Suprapubic skin (tissue), 4 donors: Measurements from ENCODE around the gene SPDYC. TPM values are rescaled to one million over a fixed set of nuclear protein-coding genes. Genes with fewer than 3 reads are reported as not detected.

Experiments
- DNase-seq, 2 donors: peaks; one replicate each; pipeline ENCODE4 v3.0.0-alpha.2; 2019; ENCODE audit warnings: low spot score in 2 of 2
- H3K27ac ChIP-seq: fragments of 200-600 bp; sonication (generic); one replicate; pipeline ENCODE4 v1.5.1; 2019
- H3K27me3 ChIP-seq: fragments of 200-600 bp; sonication (generic); one replicate; pipeline ENCODE4 v1.5.1; 2019
- H3K36me3 ChIP-seq: fragments of 200-600 bp; sonication (generic); one replicate; pipeline ENCODE4 v1.5.1; 2019
- H3K4me1 ChIP-seq: fragments of 200-600 bp; sonication (generic); one replicate; pipeline ENCODE4 v1.5.1; 2019
- H3K4me3 ChIP-seq: fragments of 200-600 bp; sonication (generic); one replicate; pipeline ENCODE4 v1.5.1; 2019; ENCODE audit warnings: mild to moderate bottlenecking
- H3K9me3 ChIP-seq: fragments of 200-600 bp; sonication (generic); one replicate; pipeline ENCODE4 v1.5.1; 2019
- CTCF ChIP-seq, 2 donors: fragments of 200-600 bp in 1 of 2; fragments of 450-650 bp in 1 of 2; sonication (generic) in 1 of 2; IDR thresholded peaks; one replicate each; pipeline ENCODE4 v1.5.1; 2016 to 2019; ENCODE audit warnings: antibody characterized with exemption in 2 of 2, mild to moderate bottlenecking in 1 of 2, moderate library complexity in 1 of 2
- EP300 ChIP-seq: sonication (generic); formaldehyde crosslinking; IDR thresholded peaks from one replicate; pipeline ENCODE4 v1.6.1; 2017; ENCODE audit warnings: antibody characterized with exemption
- POLR2A ChIP-seq, 2 donors: fragments of 450-650 bp; IDR thresholded peaks; one replicate each; pipeline ENCODE4 v1.6.1; 2017; ENCODE audit warnings: antibody characterized with exemption in 2 of 2, mild to moderate bottlenecking in 2 of 2, moderate library complexity in 2 of 2
- POLR2AphosphoS5 ChIP-seq, 3 donors: sonication (generic); formaldehyde crosslinking; IDR thresholded peaks; one replicate each; pipeline ENCODE4 v1.6.1; 2017; ENCODE audit warnings: antibody characterized with exemption in 3 of 3
- WGBS: methylation state at CpG from one replicate; pipeline ENCODE4 v1.1.5; 2018; 5-methylcytosine and 5-hydroxymethylcytosine counted together
- total RNA-seq, 4 donors: library from RNA; depleted of rRNA; stranded (reverse); fragments of >200 nt; gene quantifications; one replicate each; pipeline ENCODE4 v1.1.0, GENCODE V29; 2016

SPDYC gene
- total RNA-seq, 4 donors from 2014 or later, result not detected

GRCh38 chr11:65129649-65130441 lies 40.2 kb upstream of the SPDYC start:
- H3K36me3 ChIP-seq, result peaks cover 77% of the 10 kb centered on the region
- DNase-seq, result peak; percentile 57 to 72
- H3K27me3 ChIP-seq, result no peaks in the 10 kb centered on the region
- TF ChIP-seq CTCF (IDR thresholded peaks at IDR 0.05) (no peak), EP300 (no peak), POLR2A (IDR thresholded peaks at IDR 0.05) (no peak), POLR2AphosphoS5 (IDR thresholded peaks at IDR 0.05) (no peak)
- 83% methylated on average over 12 of the region's 13 CpGs for WGBS
- no peak overlapping the region for H3K27ac ChIP-seq
- H3K4me3 ChIP-seq, result no peak overlapping the region
- no peaks in the 10 kb centered on the region for H3K9me3 ChIP-seq
- H3K4me1 ChIP-seq, result peaks cover 22% of the 10 kb centered on the region

- WGBS, result 94% methylated on average over 9 of the region's 19 CpGs
- Histone ChIP-seq H3K4me3 (no peak overlapping the region), H3K9me3 (no peaks in the 10 kb centered on the region), H3K27ac (no peak overlapping the region), H3K36me3 (peaks cover 67% of the 10 kb centered on the region), H3K27me3 (no peaks in the 10 kb centered on the region), H3K4me1 (peaks cover 29% of the 10 kb centered on the region)
- DNase-seq, result peak in 1 of 2 donors; percentile 60
- TF ChIP-seq EP300, result no peak
- TF ChIP-seq CTCF (IDR thresholded peaks at IDR 0.05), result no peak
- no peak for TF ChIP-seq POLR2A (IDR thresholded peaks at IDR 0.05)
- no peak for TF ChIP-seq POLR2AphosphoS5 (IDR thresholded peaks at IDR 0.05)
Measured at GRCh38 chr11:65130631-65131416, 39.2 kb upstream of the SPDYC start.

GRCh38 chr11:65131417-65131776 lies 38.6 kb upstream of the SPDYC start:
- no peak overlapping the region for H3K4me3 ChIP-seq
- H3K36me3 ChIP-seq, result peaks cover 61% of the 10 kb centered on the region
- no peak for DNase-seq
- TF ChIP-seq POLR2AphosphoS5 (IDR thresholded peaks at IDR 0.05) (no peak), POLR2A (IDR thresholded peaks at IDR 0.05) (no peak), CTCF (IDR thresholded peaks at IDR 0.05) (no peak), EP300 (no peak)
- no peak overlapping the region for H3K27ac ChIP-seq
- 88% methylated on average over 3 of the region's 3 CpGs for WGBS
- no peaks in the 10 kb centered on the region for H3K9me3 ChIP-seq
- H3K4me1 ChIP-seq, result peaks cover 34% of the 10 kb centered on the region
- H3K27me3 ChIP-seq, result no peaks in the 10 kb centered on the region

GRCh38 chr11:65131895-65132237 lies 38.2 kb upstream of the SPDYC start:
- TF ChIP-seq POLR2A (IDR thresholded peaks at IDR 0.05), result no peak
- TF ChIP-seq CTCF (IDR thresholded peaks at IDR 0.05), result no peak
- TF ChIP-seq POLR2AphosphoS5 (IDR thresholded peaks at IDR 0.05), result no peak
- TF ChIP-seq EP300, result no peak
- H3K27ac ChIP-seq, result no peak overlapping the region
- WGBS, result 78% methylated on average over 5 of the region's 6 CpGs
- peaks cover 57% of the 10 kb centered on the region for H3K36me3 ChIP-seq
- no peak overlapping the region for H3K4me3 ChIP-seq
- H3K4me1 ChIP-seq, result peaks cover 34% of the 10 kb centered on the region
- H3K27me3 ChIP-seq, result no peaks in the 10 kb centered on the region
- no peaks in the 10 kb centered on the region for H3K9me3 ChIP-seq
- peak in 1 of 2 donors; percentile 60 for DNase-seq
